ENCODE data around the gene ANAPC5.

GRCh38 chr12:121263206-121263935, 88.8 kb downstream of the ANAPC5 start:
- TF ChIP-seq POLR2AphosphoS5 (IDR thresholded peaks at IDR 0.05; ENCODE audit: low read depth, low read length) (no peak), POLR2A (IDR thresholded peaks at IDR 0.05; ENCODE audit: low read depth, low read length) (no peak), TAF1 (IDR thresholded peaks at IDR 0.05; ENCODE audit: borderline replicate concordance, low read depth, low read length) (no peak)

Data from GM12892 (cell line).